ENCODE results near the gene ZNF385C.

The ZNF385C gene

DNA sequence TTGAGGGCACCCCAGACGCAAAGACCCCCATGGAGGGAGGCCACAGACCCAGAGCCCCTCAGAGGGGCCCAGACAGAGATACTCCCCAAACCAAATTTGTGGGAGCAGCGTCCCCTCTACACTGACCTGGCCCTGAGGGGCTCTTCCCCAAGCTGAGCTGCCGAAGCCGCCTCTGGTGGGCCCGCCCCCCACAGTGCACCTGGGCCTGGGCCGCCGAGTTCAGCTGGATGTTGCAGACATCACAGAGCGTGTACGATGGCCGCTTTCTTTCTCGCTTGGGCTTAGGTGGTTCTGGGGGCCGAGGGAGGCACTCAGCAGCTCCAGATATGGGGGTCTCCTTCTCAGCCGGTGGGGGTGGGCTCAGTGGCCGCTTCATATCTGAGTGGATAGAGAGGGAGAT lies 35.6 kb downstream of the ZNF385C start:
- H3K27me3 ChIP-seq (replicated peaks; ENCODE audit: control insufficient read depth, insufficient read depth, low read length): peaks cover 41% of the 10 kb centered on the region
- H3K9ac ChIP-seq (ENCODE audit: low read length): no peak overlapping the region
- H3K36me3 ChIP-seq (ENCODE audit: control insufficient read depth, insufficient read depth, low read length, severe bottlenecking): no peaks in the 10 kb centered on the region
- no peaks in the 10 kb centered on the region for H3K9me3 ChIP-seq (ENCODE audit: control insufficient read depth, low read length)
- DNase-seq (ENCODE audit: low read depth): no peak
- no peak overlapping the region for H3K4me3 ChIP-seq (ENCODE audit: low read length)
- H3K4me1 ChIP-seq (ENCODE audit: control insufficient read depth, insufficient read depth, low read length): peaks cover 4% of the 10 kb centered on the region

DNA sequence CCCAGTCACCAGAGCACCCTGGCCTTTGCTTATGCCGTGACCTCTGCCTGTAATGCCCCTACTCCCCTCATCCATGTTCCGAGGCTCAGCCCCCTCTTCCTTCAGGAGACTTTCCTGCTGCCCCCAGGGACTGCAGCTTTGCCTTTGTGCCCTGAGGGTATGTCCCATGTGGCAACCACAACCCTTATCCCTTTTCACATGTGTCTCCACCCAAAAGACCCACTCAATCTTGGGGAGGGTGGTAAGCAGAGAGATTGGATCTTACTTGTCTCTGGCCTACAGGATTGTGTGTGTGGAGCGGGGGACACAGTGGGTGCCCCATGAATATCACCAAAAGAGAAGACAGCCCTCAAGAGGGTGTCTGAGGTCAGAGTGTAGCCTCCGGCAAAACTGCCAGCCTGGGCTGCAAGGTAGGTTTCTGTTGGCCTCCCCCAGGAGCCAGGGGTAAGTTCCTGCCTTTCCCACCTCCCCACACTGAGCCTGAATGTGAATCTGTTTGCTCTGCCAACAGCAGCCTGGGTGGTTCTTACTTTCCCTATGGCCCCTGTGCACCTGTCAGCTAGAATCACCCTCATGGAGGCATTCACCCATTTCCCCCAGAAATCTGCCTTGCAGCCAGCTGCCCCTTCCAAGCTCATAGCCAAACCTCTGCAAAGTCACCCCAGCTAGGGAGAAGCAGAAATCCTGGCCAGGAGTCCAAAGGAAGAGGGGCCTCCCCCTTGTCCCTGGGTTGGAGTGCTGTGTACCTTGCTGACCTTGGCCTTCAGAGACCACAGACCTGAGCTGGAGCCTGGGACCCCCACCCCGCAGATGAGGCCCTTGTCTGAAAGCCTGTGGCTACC lies 36.4 kb downstream of the ZNF385C start:
- no peak for DNase-seq (ENCODE audit: low read depth)
- peaks cover 41% of the 10 kb centered on the region for H3K27me3 ChIP-seq (replicated peaks; ENCODE audit: control insufficient read depth, insufficient read depth, low read length)
- H3K36me3 ChIP-seq (ENCODE audit: control insufficient read depth, insufficient read depth, low read length, severe bottlenecking): no peaks in the 10 kb centered on the region
- no peaks in the 10 kb centered on the region for H3K4me1 ChIP-seq (ENCODE audit: control insufficient read depth, insufficient read depth, low read length)
- H3K9ac ChIP-seq (ENCODE audit: low read length): no peak overlapping the region
- H3K9me3 ChIP-seq (ENCODE audit: control insufficient read depth, low read length): no peaks in the 10 kb centered on the region
- H3K4me3 ChIP-seq (ENCODE audit: low read length): no peak overlapping the region

DNA sequence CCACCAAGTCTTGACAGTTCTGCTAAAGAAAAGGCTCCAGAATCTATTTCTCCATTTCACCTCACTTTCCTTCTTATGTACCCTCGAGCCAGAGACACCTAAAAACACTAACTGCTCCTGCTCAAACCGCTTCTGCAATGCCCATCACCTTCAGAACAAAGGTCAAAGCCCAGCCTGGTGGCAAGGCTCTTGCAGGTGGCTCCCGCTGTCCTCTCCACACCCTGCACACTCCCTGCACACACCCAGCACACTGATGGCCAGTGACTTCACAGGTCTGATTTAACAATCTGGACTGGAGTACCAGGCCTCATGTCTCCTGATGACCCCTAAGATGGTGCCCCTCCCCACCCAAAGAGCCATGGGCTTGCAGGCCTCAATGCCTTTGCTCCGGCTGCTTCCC lies 38.0 kb downstream of the ZNF385C start:
- peaks cover 44% of the 10 kb centered on the region for H3K27me3 ChIP-seq (replicated peaks; ENCODE audit: control insufficient read depth, insufficient read depth, low read length)
- H3K4me3 ChIP-seq (ENCODE audit: low read length): no peak overlapping the region
- no peaks in the 10 kb centered on the region for H3K36me3 ChIP-seq (ENCODE audit: control insufficient read depth, insufficient read depth, low read length, severe bottlenecking)
- DNase-seq (ENCODE audit: low read depth): no peak
- no peaks in the 10 kb centered on the region for H3K9me3 ChIP-seq (ENCODE audit: control insufficient read depth, low read length)
- no peak overlapping the region for H3K9ac ChIP-seq (ENCODE audit: low read length)
- H3K4me1 ChIP-seq (ENCODE audit: control insufficient read depth, insufficient read depth, low read length): no peaks in the 10 kb centered on the region

DNA sequence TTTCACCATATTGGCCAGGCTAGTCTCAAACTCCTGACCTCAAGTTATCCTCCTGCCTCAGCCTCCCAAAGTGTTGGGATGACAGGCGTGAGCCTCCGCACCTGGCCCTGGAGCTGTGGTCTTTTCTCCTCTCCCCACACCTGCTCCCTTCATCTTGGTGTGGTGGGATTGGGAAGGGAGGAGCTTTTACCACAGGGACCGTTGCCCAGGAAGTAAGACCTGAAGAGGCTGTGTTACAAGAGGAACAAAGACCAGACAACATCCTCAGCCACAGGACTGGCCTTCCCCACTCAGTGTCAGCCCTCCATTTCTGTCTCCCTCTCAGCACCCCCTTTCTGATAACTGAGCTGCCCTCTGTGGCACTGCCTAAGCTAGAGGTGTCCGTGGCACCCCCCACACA lies 38.5 kb downstream of the ZNF385C start:
- H3K9me3 ChIP-seq (ENCODE audit: control insufficient read depth, low read length): no peaks in the 10 kb centered on the region
- H3K9ac ChIP-seq (ENCODE audit: low read length): no peak overlapping the region
- DNase-seq (ENCODE audit: low read depth): no peak

DNA sequence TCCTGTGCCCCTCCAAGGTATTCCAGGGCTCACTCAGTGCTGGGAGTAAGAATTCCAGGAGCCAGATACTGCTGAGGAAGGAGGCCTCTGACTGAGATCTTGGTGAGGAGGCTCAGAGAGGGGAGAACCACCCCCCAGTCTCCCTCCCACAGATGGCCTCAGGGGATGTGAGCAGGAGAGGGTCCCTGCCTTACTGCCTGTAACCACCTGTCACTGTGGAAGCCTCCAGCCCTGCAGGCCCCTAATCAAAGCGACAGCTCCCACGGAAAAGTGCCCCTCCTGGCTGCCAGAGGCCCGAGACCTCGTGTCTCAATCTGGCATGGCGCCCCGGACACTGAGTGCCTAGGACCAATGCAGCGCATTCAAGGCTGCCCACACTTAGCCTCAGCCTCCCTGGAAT lies 40.2 kb downstream of the ZNF385C start:
- H3K4me3 ChIP-seq (ENCODE audit: low read length): no peak overlapping the region
- no peaks in the 10 kb centered on the region for H3K36me3 ChIP-seq (ENCODE audit: control insufficient read depth, insufficient read depth, low read length, severe bottlenecking)
- DNase-seq (ENCODE audit: low read depth): no peak
- no peaks in the 10 kb centered on the region for H3K4me1 ChIP-seq (ENCODE audit: control insufficient read depth, insufficient read depth, low read length)
- peaks cover 55% of the 10 kb centered on the region for H3K27me3 ChIP-seq (replicated peaks; ENCODE audit: control insufficient read depth, insufficient read depth, low read length)
- no peak overlapping the region for H3K9ac ChIP-seq (ENCODE audit: low read length)
- no peaks in the 10 kb centered on the region for H3K9me3 ChIP-seq (ENCODE audit: control insufficient read depth, low read length)

More for the DNA sequence above, 38.5 kb downstream of the ZNF385C start:
- no peaks in the 10 kb centered on the region for H3K36me3 ChIP-seq (ENCODE audit: control insufficient read depth, insufficient read depth, low read length, severe bottlenecking)
- peaks cover 48% of the 10 kb centered on the region for H3K27me3 ChIP-seq (replicated peaks; ENCODE audit: control insufficient read depth, insufficient read depth, low read length)
- H3K4me1 ChIP-seq (ENCODE audit: control insufficient read depth, insufficient read depth, low read length): no peaks in the 10 kb centered on the region
- H3K4me3 ChIP-seq (ENCODE audit: low read length): no peak overlapping the region

DNA sequence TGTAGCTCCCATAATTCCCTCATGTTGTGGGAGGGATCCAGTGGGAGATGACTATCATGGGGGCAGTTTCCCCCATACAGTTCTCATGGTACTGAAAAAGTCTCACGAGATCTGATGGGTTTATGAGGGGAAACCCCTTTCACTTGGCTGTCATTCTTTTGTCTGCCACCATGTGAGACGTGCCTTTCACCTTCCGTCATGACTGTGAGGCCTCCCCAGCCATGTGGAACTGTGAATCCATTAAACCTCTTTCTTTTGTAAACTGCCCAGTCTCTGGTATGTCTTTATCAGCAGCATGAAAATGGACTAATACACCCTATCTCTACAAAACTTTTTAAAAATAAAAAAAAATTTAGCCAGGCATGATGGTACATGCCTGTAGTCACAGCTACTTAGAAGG lies 41.6 kb downstream of the ZNF385C start:
- no peak overlapping the region for H3K9ac ChIP-seq (ENCODE audit: low read length)
- H3K9me3 ChIP-seq (ENCODE audit: control insufficient read depth, low read length): no peaks in the 10 kb centered on the region
- DNase-seq (ENCODE audit: low read depth): no peak
- no peak overlapping the region for H3K4me3 ChIP-seq (ENCODE audit: low read length)
- peaks cover 58% of the 10 kb centered on the region for H3K27me3 ChIP-seq (replicated peaks; ENCODE audit: control insufficient read depth, insufficient read depth, low read length)
- no peaks in the 10 kb centered on the region for H3K36me3 ChIP-seq (ENCODE audit: control insufficient read depth, insufficient read depth, low read length, severe bottlenecking)
- H3K4me1 ChIP-seq (ENCODE audit: control insufficient read depth, insufficient read depth, low read length): no peaks in the 10 kb centered on the region

DNA sequence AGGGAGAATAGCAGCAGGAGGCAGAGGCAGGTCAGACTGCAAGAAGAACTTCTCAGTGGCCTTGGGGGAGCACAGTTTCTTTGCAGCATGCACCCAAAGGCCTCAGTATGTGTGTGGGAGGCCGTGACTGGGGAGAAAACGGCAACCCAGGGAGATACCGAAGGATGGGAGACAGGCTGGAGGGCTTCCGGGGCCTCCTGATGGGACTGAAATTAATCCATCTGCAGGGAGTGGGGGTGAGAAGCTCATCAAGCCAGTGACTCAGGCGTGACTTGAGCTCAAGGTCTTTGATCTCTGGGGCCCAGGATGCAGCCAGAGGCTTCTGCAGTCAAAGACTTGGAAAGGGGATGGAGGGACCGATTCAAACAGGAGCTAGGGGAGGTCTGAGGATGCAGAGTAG lies 42.8 kb downstream of the ZNF385C start:
- Histone ChIP-seq H3K9ac (ENCODE audit: low read length) (no peak overlapping the region), H3K4me3 (ENCODE audit: low read length) (no peak overlapping the region), H3K4me1 (ENCODE audit: control insufficient read depth, insufficient read depth, low read length) (no peaks in the 10 kb centered on the region), H3K27me3 (replicated peaks; ENCODE audit: control insufficient read depth, insufficient read depth, low read length) (peaks cover 65% of the 10 kb centered on the region), H3K9me3 (ENCODE audit: control insufficient read depth, low read length) (no peaks in the 10 kb centered on the region), H3K36me3 (ENCODE audit: control insufficient read depth, insufficient read depth, low read length, severe bottlenecking) (no peaks in the 10 kb centered on the region)
- no peak for DNase-seq (ENCODE audit: low read depth)

DNA sequence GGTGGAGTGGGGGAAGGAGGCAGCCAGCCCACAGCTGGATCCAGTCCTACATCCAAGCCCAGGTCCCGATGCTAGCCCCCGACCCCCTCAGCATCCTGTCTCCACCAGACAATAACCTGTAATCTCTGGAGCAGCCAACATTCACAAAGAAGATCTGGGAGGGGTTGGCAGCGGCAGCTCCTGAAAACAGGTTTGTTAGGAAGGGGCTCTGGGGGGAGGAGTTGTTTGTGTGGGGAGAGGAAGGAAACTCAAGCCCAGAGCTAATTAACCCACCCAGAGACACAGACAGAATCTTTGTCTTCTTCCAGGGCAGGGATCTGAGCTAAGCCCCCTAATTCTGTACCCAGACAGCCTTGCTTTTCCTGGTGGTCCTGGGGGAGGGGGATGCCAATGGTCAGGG lies 43.2 kb downstream of the ZNF385C start:
- Histone ChIP-seq H3K4me1 (ENCODE audit: control insufficient read depth, insufficient read depth, low read length) (no peaks in the 10 kb centered on the region), H3K9ac (ENCODE audit: low read length) (no peak overlapping the region), H3K27me3 (replicated peaks; ENCODE audit: control insufficient read depth, insufficient read depth, low read length) (peaks cover 61% of the 10 kb centered on the region), H3K9me3 (ENCODE audit: control insufficient read depth, low read length) (no peaks in the 10 kb centered on the region), H3K4me3 (ENCODE audit: low read length) (no peak overlapping the region), H3K36me3 (ENCODE audit: control insufficient read depth, insufficient read depth, low read length, severe bottlenecking) (no peaks in the 10 kb centered on the region)
- DNase-seq (ENCODE audit: low read depth): no peak

DNA sequence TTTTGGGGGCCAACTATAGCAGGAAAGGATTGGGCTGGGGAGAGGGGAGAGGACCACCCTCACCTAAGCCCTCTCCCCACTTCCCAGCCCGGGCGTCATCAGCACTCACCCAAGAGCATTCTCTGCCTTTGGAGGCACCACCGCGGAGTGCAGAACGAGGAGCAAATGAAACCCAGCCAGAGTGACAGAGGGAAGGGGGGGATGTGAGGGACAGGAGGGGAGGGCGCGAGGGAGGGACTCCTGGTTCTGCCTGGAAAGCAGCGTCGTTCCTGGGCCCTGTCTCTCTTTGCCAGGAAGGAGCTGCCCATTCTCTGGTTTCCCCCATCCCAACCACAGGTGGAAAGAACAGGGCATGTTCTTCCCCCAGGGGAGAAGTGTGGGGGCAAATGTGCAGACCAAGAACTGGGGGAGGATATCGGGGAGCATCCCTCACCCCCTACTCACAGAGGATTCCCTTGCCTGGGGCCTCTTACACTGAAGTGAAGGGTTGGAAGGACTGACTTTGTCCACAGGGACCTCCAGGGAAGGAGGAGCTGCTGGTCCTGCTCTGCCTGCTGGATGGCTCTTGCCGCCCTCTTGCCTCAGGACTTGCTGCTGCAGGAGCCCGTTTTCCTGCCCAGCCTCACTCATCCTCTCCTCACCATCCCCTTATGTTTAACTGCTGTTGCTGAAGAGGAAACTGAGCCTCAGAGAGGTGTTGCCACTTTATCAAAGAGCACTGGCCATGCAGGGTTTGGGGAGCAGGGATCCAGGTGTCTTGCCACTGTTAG lies 44.4 kb downstream of the ZNF385C start:
- Histone ChIP-seq H3K4me3 (ENCODE audit: low read length) (no peak overlapping the region), H3K36me3 (ENCODE audit: control insufficient read depth, insufficient read depth, low read length, severe bottlenecking) (no peaks in the 10 kb centered on the region), H3K9ac (ENCODE audit: low read length) (no peak overlapping the region), H3K27me3 (replicated peaks; ENCODE audit: control insufficient read depth, insufficient read depth, low read length) (peaks cover 60% of the 10 kb centered on the region), H3K9me3 (ENCODE audit: control insufficient read depth, low read length) (no peaks in the 10 kb centered on the region), H3K4me1 (ENCODE audit: control insufficient read depth, insufficient read depth, low read length) (no peaks in the 10 kb centered on the region)
- DNase-seq (ENCODE audit: low read depth): no peak

DNA sequence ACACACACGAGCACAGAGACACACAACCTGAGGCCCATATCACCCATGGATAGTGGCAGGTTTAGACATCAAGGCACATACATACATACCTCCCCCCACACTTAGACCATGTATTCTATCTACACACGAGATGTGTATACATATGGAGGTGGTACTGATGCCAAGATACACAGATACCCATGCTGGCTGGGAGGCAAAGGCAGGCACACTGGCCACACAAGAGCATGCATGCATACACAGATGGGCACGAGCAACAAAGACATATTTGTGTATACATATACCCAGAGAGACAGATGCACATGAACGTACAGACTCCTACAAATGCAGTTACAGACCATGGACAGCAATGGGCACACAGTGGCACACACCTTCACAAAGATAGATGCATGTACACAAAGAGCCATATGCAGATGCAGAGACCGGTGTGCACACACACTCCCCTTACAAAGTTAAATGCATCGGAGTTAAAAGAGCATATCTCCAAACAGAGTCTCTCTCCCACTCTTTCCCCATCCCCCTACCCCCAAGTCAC lies 45.9 kb downstream of the ZNF385C start:
- DNase-seq (ENCODE audit: low read depth): no peak
- H3K9ac ChIP-seq (ENCODE audit: low read length): no peak overlapping the region

DNA sequence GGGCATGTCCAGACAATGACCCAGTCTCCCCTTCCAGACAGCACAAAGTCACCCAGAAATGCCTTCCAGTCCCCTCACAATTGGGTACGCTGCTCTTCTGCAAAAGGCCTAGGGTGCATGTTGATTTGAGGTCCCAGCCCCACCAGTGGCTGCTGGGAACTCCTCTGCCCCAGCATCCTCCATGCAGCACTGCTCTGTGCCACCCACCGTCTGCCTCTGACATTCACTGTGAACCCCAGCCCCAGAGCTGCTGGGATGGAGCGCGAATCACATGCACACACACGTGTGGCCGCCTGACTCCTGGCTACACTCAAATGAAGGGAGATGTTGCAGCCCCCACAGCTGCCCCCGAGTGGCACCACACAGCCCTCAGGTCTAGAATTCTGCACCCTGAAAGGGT lies 46.6 kb downstream of the ZNF385C start:
- no peaks in the 10 kb centered on the region for H3K9me3 ChIP-seq (ENCODE audit: control insufficient read depth, low read length)
- no peak overlapping the region for H3K9ac ChIP-seq (ENCODE audit: low read length)
- no peaks in the 10 kb centered on the region for H3K36me3 ChIP-seq (ENCODE audit: control insufficient read depth, insufficient read depth, low read length, severe bottlenecking)
- H3K4me1 ChIP-seq (ENCODE audit: control insufficient read depth, insufficient read depth, low read length): no peaks in the 10 kb centered on the region
- no peak overlapping the region for H3K4me3 ChIP-seq (ENCODE audit: low read length)
- H3K27me3 ChIP-seq (replicated peaks; ENCODE audit: control insufficient read depth, insufficient read depth, low read length): peaks cover 61% of the 10 kb centered on the region
- no peak for DNase-seq (ENCODE audit: low read depth)

More for the DNA sequence above, 45.9 kb downstream of the ZNF385C start:
- Histone ChIP-seq H3K4me3 (ENCODE audit: low read length) (no peak overlapping the region), H3K4me1 (ENCODE audit: control insufficient read depth, insufficient read depth, low read length) (no peaks in the 10 kb centered on the region), H3K27me3 (replicated peaks; ENCODE audit: control insufficient read depth, insufficient read depth, low read length) (peaks cover 61% of the 10 kb centered on the region), H3K9me3 (ENCODE audit: control insufficient read depth, low read length) (no peaks in the 10 kb centered on the region), H3K36me3 (ENCODE audit: control insufficient read depth, insufficient read depth, low read length, severe bottlenecking) (no peaks in the 10 kb centered on the region)
